GM12892 (cell line): Measurements from ENCODE around the gene KIF16B. TPM values are rescaled to one million over a fixed set of nuclear protein-coding genes. Genes with fewer than 3 reads are reported as not detected.

Experiments used
- DNase-seq: peaks from one replicate; pipeline ENCODE4 v3.0.0; 2011; ENCODE audit not compliant: insufficient read length
- FAIRE-seq: peaks from 2 replicates; lab custom pipeline; 2011; peaks lifted over from hg19 to GRCh38; lab: Jason Lieb, UNC
- POLR2A ChIP-seq: IDR thresholded peaks from 2 replicates; pipeline ENCODE4 v1.6.1; 2011; ENCODE audit warnings: low read depth, low read length, control low read depth
- POLR2AphosphoS5 ChIP-seq: IDR thresholded peaks from 2 replicates; pipeline ENCODE4 v1.6.1; 2011; ENCODE audit warnings: low read depth, low read length, control low read depth
- TAF1 ChIP-seq: IDR thresholded peaks from 2 replicates; pipeline ENCODE4 v1.6.1; 2011; ENCODE audit warnings: low read depth, mild to moderate bottlenecking, control low read depth, low read length, borderline replicate concordance
- polyA plus RNA-seq: library from polyadenylated mRNA; unstranded; fragments of >200 nt; gene quantifications from one replicate; pipeline ENCODE4 v1.2.1, GENCODE V29; 2012; ENCODE audit warnings: missing spikeins, inconsistent platforms; ENCODE audit not compliant: missing spikeins

The KIF16B gene
- polyA plus RNA-seq: 1.6 TPM

GRCh38 chr20:16573001-16573965 is at the start of gene KIF16B:
Gene KIF16B, minus strand, starts transcription at chr20:16573448. Its CDS starts 173 bp downstream, at chr20:16573275.
- TF ChIP-seq TAF1: no peak
- no peak for TF ChIP-seq POLR2AphosphoS5
- TF ChIP-seq POLR2A: no peak
- DNase-seq (peak; percentile 52), FAIRE-seq (no peak)

GRCh38 chr20:16622501-16622900 is 49.3 kb upstream of the KIF16B start:
- DNase-seq (no peak), FAIRE-seq (no peak)
- TF ChIP-seq POLR2A (no peak), TAF1 (no peak)

- FAIRE-seq (no peak), DNase-seq (no peak)
- TF ChIP-seq TAF1: no peak
- TF ChIP-seq POLR2AphosphoS5: no peak
- no peak for TF ChIP-seq POLR2A
These were observed 48.3 kb upstream of the KIF16B start for GRCh38 chr20:16621435-16622141.

- no peak for FAIRE-seq
- DNase-seq: no peak
- TF ChIP-seq TAF1 (no peak), POLR2A (no peak), POLR2AphosphoS5 (no peak)
These were observed 47.7 kb upstream of the KIF16B start for GRCh38 chr20:16620961-16621360.

- FAIRE-seq (no peak), DNase-seq (no peak)
- TF ChIP-seq POLR2AphosphoS5: no peak
- TF ChIP-seq TAF1: no peak
- no peak for TF ChIP-seq POLR2A
These were observed 46.7 kb upstream of the KIF16B start for GRCh38 chr20:16619953-16620352.

- FAIRE-seq (no peak), DNase-seq (no peak)
- TF ChIP-seq POLR2AphosphoS5: no peak
- no peak for TF ChIP-seq POLR2A
- TF ChIP-seq TAF1: no peak
These were observed 43.8 kb upstream of the KIF16B start for GRCh38 chr20:16617056-16617455.

- FAIRE-seq: no peak
- no peak for TF ChIP-seq TAF1
- TF ChIP-seq POLR2A: no peak
- TF ChIP-seq POLR2AphosphoS5: no peak
- no peak for DNase-seq
These were observed 43.1 kb upstream of the KIF16B start for GRCh38 chr20:16616317-16616716.

- DNase-seq (no peak), FAIRE-seq (no peak)
- no peak for TF ChIP-seq POLR2AphosphoS5
- TF ChIP-seq TAF1: no peak
- no peak for TF ChIP-seq POLR2A
These were observed 42.0 kb upstream of the KIF16B start for GRCh38 chr20:16615199-16615598.

GRCh38 chr20:16613954-16614353 is 40.7 kb upstream of the KIF16B start:
- no peak for FAIRE-seq
- DNase-seq: no peak
- TF ChIP-seq POLR2A: no peak
- TF ChIP-seq POLR2AphosphoS5: no peak
- no peak for TF ChIP-seq TAF1

- DNase-seq (no peak), FAIRE-seq (no peak)
- TF ChIP-seq POLR2A: no peak
- TF ChIP-seq TAF1: no peak
- no peak for TF ChIP-seq POLR2AphosphoS5
These were observed 39.5 kb upstream of the KIF16B start for GRCh38 chr20:16612706-16613105.

- DNase-seq: no peak
- FAIRE-seq: no peak
- TF ChIP-seq POLR2A (no peak), TAF1 (no peak), POLR2AphosphoS5 (no peak)
These were observed 38.6 kb upstream of the KIF16B start for GRCh38 chr20:16611817-16612216.

GRCh38 chr20:16609066-16609465 is 35.8 kb upstream of the KIF16B start:
- FAIRE-seq (no peak), DNase-seq (no peak)
- TF ChIP-seq TAF1 (no peak), POLR2AphosphoS5 (no peak), POLR2A (no peak)

GRCh38 chr20:16608277-16608650 is 35.0 kb upstream of the KIF16B start:
- no peak for TF ChIP-seq POLR2A
- TF ChIP-seq TAF1: no peak
- no peak for TF ChIP-seq POLR2AphosphoS5
- FAIRE-seq (no peak), DNase-seq (no peak)
